HK-2 (cell line): ENCODE measurements around the gene NPIPA7.
"Not testable (repeated sequence)": the region's sequence is repeated elsewhere in the genome, so short reads cannot be mapped to it uniquely, and the experiment has no call there.

Experiments used
- DNase-seq: peaks from one replicate; pipeline ENCODE4 v3.0.0-alpha.2; 2018; ENCODE audit not compliant: unreplicated experiment

NPIPA7 gene

GRCh38 chr16:16420515-16420914 lies 41.6 kb downstream of the NPIPA7 start:
- not testable (repeated sequence) for DNase-seq

GRCh38 chr16:16425146-16425545 lies 46.2 kb downstream of the NPIPA7 start:
- not testable (repeated sequence) for DNase-seq

- not testable (repeated sequence) for DNase-seq
These were observed 52.2 kb downstream of the NPIPA7 start for GRCh38 chr16:16431135-16431534.

GRCh38 chr16:16434711-16435110 lies 55.8 kb downstream of the NPIPA7 start:
- not testable (repeated sequence) for DNase-seq

- not testable (repeated sequence) for DNase-seq
These were observed 62.5 kb downstream of the NPIPA7 start for GRCh38 chr16:16441401-16441800.
